ENCODE results near the gene GATAD2B. TPM values are rescaled to one million over a fixed set of nuclear protein-coding genes. Genes with fewer than 3 reads are reported as not detected.
"Not testable (repeated sequence)": the region's sequence is repeated elsewhere in the genome, so short reads cannot be mapped to it uniquely, and the experiment has no call there.

The GATAD2B gene
- total RNA-seq, 1 experiment from 2014 or later, result 4.6 TPM

DNA sequence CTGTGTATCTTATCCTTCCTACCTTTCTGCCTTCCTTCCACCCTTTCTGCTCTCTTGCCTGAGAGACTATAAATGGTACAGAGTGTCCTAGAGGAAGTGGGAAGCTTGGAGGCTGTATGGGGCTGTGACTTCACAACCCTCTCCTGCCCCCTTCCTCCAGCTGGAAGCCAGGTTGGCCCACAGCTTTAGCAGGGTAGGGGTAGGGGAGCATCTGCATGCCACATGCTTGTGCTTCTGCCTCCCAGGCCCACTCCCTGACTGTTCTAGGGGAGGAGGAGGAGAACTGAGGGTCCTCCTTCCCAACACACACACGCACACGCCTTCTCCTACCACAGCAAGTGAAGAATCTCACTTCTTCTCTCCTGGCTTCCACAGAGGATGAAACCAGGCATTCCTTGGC, 151.5 kb downstream of the GATAD2B start:
- no peak overlapping the region for H3K27ac ChIP-seq
- no peak for DNase-seq (ENCODE audit: low read depth in 1 of 2, low spot score in 2 of 2)
- H3K4me3 ChIP-seq, result no peak overlapping the region
- H3K36me3 ChIP-seq, result peaks cover 37% of the 10 kb centered on the region
- no peaks in the 10 kb centered on the region for H3K27me3 ChIP-seq (replicated peaks)
- no peaks in the 10 kb centered on the region for H3K9me3 ChIP-seq (replicated peaks)
- peaks cover 14% of the 10 kb centered on the region for H3K4me1 ChIP-seq (replicated peaks)

DNA sequence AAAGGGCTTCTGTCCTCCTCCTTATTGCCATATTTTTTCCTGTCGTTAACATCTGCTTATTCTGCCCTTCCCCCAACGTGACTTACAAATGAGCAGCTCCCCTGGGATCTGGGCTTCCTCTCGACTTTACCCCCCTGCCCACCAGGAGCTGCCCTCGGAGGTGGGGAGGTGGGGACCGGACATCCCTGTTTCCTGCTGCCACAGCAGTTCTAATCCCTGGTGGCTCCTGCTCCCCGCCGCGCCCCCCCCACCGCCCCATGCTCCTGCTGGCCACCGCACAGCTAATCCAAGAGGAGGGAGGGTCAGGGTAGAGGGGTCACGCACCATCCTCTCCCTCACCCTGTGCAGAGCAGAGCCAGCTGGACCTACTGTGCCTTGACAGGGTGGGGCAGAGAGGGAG, 152.0 kb downstream of the GATAD2B start:
- H3K4me3 ChIP-seq, result no peak overlapping the region
- no peak overlapping the region for H3K27ac ChIP-seq
- H3K36me3 ChIP-seq, result peaks cover 39% of the 10 kb centered on the region
- no peak for DNase-seq (ENCODE audit: low read depth in 1 of 2, low spot score in 2 of 2)
- H3K9me3 ChIP-seq (replicated peaks), result no peaks in the 10 kb centered on the region
- H3K4me1 ChIP-seq (replicated peaks), result peaks cover 9% of the 10 kb centered on the region
- H3K27me3 ChIP-seq (replicated peaks), result no peaks in the 10 kb centered on the region

DNA sequence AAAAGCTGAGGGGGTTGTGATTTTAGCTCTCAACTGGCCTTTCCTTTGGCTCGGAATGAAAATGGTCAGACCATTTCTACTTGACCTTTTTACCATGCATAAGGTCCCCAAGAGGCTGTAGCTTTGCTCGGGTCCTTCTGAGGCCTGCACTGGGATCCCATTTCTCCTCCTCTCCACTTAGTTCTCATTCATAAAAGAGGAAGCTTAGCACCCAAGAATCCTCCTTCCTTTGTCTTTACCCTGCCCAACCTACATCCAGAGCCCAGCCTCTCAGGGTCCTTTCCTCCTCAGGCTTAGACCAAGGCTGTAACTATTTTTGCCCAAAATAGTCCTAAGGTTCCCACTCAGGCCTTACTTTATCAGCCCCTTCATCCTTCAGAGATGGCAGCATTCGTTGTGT, 153.6 kb downstream of the GATAD2B start:
- no peak overlapping the region for H3K27ac ChIP-seq
- no peak for DNase-seq (ENCODE audit: low read depth in 1 of 2, low spot score in 2 of 2)
- peaks cover 50% of the 10 kb centered on the region for H3K36me3 ChIP-seq
- no peaks in the 10 kb centered on the region for H3K27me3 ChIP-seq (replicated peaks)
- H3K4me3 ChIP-seq, result no peak overlapping the region
- H3K9me3 ChIP-seq (replicated peaks), result no peaks in the 10 kb centered on the region
- H3K4me1 ChIP-seq (replicated peaks), result no peaks in the 10 kb centered on the region

DNA sequence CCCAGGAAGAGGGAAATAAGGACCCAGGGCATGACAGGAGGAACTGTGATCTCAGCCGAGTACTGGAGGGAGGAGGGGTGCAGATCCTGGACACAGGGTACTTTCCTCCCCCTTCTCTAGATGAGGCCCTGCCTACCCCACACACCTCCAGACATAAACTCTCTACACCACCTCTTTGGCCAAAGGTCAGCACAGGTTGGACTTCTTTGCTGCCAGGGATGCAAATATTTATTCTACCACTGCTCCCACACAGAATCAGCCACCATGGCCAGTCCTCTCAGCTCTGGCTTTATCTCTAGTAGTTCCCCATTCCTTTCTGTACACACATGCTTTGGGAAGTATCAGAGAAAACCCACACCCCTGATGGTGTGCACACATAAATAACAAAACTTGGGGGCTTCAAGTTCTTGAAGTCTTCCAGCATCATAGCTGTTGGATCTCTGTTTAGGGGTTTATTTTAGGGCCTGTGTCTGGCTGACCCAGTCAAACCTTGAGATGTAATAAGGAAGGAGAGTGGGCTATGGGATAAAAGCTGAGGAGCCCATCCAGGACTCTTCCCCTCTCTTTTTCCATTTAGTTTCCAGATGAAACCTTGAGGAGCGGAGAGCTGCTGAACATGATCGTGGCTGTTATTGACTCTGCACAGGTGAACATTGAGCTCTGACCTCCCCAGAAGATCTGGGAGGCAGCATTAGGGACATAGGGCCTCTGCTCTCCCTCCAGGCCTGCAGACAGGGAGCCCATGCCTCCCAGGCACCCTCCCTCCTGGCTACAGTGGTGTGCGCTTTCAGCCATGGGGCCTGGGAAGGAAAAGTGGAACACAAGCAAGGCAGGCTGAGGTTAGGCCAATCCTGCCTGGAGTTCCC, 154.2 kb downstream of the GATAD2B start:
- H3K4me1 ChIP-seq (replicated peaks), result no peaks in the 10 kb centered on the region
- H3K36me3 ChIP-seq, result peaks cover 57% of the 10 kb centered on the region
- no peaks in the 10 kb centered on the region for H3K9me3 ChIP-seq (replicated peaks)
- no peaks in the 10 kb centered on the region for H3K27me3 ChIP-seq (replicated peaks)
- H3K27ac ChIP-seq, result no peak overlapping the region
- DNase-seq (ENCODE audit: low read depth in 1 of 2, low spot score in 2 of 2), result no peak
- no peak overlapping the region for H3K4me3 ChIP-seq

DNA sequence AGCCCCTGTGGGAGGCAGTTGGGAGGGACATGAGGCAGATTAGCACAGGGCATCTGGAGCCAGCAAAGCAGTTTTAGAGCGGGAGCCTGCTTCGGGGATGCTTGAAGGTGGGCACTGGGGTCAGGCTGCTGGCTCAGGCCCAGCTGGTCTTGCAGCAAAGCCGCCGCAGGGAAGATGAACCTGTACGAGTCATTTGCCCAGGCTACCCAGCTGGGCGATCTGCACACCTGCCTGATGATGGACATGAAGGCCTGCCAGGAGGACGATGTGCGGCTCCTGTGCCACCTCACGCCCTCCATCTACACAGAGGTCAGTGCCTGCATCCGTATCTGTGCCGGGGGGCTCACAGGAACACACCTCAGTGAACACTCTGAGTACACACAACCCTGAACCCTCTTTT, 155.3 kb downstream of the GATAD2B start:
- DNase-seq (ENCODE audit: low read depth in 1 of 2, low spot score in 2 of 2), result no peak
- Histone ChIP-seq H3K27me3 (replicated peaks) (no peaks in the 10 kb centered on the region), H3K27ac (no peak overlapping the region), H3K9me3 (replicated peaks) (no peaks in the 10 kb centered on the region), H3K36me3 (peaks cover 60% of the 10 kb centered on the region), H3K4me1 (replicated peaks) (no peaks in the 10 kb centered on the region), H3K4me3 (no peak overlapping the region)

DNA sequence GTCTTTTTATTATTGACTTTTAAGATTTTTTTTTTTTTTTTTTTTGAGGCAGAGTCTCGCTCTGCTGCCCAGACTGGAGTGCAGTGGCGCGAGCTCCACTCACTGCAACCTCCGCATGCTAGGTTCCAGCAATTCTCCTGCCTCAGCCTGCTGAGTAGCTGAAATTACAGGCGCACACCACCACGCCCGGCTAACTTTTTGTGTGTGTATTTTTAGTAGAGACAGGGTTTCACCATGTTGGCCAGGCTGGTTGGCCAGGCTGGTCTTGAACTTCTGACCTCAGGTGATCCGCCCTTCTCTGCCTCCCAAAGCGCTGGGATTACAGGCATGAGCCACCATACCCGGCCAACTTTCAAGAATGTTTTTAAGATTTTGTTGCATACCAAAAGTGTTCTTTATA, 156.1 kb downstream of the GATAD2B start:
- H3K4me3 ChIP-seq; DNase-seq (ENCODE audit: low read depth in 1 of 2, low spot score in 2 of 2); H3K27ac ChIP-seq; H3K27me3 ChIP-seq (replicated peaks); H3K4me1 ChIP-seq (replicated peaks); H3K9me3 ChIP-seq (replicated peaks): not testable (repeated sequence)
- H3K36me3 ChIP-seq, result peaks cover 55% of the 10 kb centered on the region

DNA sequence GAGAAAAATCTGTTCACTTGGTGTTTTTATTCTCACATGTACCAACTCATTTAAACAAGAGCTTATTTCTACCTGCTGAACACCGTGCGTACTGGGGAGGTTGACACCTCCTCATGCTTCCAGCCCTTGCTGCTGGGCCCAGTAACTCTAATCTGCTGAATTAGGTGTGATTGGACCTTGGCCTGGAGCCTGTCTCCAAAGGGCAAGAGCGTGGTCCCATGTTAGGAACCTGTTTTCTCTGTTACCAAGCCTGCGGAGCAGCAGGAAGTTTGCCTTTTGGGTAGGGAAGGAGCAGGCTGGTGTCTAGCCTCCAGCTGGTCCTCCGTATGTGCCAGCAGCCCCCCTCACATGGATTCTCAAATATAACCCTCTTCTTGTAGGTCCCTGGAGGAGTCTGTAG, 158.5 kb downstream of the GATAD2B start:
- Histone ChIP-seq H3K27ac (no peak overlapping the region), H3K4me1 (replicated peaks) (no peaks in the 10 kb centered on the region), H3K36me3 (peaks cover 60% of the 10 kb centered on the region), H3K27me3 (replicated peaks) (no peaks in the 10 kb centered on the region), H3K4me3 (no peak overlapping the region), H3K9me3 (replicated peaks) (no peaks in the 10 kb centered on the region)
- DNase-seq (ENCODE audit: low read depth in 1 of 2, low spot score in 2 of 2), result no peak

DNA sequence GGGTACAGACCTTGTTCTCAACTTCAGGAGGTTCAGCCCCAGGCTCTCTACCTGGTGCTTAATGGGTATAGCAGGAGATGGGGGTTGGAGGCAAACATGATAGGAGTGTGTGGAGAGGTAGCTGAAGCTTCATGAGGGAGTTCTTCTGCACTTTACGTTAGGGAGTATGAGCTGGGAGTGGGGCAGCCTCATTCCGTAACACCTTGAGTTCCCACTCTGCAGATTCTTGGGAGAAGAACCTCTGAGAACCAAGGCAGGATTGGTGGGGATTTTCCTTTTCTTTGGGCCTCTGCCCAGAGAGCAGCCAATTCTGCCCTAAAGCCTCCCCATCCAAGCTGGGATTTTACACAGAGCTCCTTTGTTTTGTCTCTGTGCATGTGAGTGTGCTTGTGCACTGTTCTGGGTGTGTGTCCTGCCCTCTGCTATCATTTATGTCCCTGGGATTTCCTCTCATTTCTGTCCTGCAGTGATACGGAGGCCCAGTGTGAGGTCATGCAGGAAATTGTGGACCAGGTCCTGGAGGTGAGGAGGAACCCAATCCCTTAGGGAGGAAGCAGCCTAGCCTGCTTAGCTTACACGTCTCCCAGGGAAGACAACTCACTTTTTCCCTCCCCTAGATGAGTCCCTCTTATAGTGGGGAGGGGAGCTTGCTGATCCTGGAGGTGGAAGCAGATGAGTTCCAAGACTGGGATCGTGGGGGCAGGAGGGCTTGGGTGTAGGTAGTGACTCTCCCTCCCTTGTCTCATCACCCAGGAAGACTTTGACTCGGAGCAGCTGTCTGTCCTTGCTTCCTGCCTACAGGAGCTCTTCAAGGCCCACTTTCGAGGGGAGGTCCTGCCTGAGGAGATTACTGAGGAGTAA, 159.2 kb downstream of the GATAD2B start:
- Histone ChIP-seq H3K27ac (no peak overlapping the region), H3K9me3 (replicated peaks) (no peaks in the 10 kb centered on the region), H3K36me3 (peaks cover 63% of the 10 kb centered on the region), H3K4me3 (no peak overlapping the region), H3K4me1 (replicated peaks) (no peaks in the 10 kb centered on the region), H3K27me3 (replicated peaks) (no peaks in the 10 kb centered on the region)
- DNase-seq (ENCODE audit: low read depth in 1 of 2, low spot score in 2 of 2), result no peak

DNA sequence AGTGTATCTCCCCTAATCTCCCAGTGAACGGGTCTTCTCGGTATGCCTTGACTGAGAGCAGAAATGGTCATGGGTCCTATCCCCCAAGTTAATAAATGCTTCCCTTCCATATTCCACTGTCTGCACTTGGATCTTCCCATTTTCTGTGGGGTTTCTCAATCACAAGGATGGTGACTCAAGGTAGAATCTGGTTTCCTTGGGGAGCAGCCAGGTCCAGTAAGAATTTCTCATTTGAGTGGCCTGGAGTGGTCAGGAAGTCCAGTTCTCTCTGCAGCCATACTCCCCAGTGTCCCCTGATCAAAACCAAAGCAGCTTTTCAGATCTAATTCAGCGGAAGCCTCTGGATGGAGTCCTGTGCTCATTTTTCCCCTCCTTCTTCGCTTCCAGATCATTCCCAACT, 162.3 kb downstream of the GATAD2B start:
- H3K27ac ChIP-seq, result no peak overlapping the region
- H3K36me3 ChIP-seq, result peaks cover 67% of the 10 kb centered on the region
- H3K27me3 ChIP-seq (replicated peaks), result no peaks in the 10 kb centered on the region
- no peaks in the 10 kb centered on the region for H3K4me1 ChIP-seq (replicated peaks)
- H3K9me3 ChIP-seq (replicated peaks), result no peaks in the 10 kb centered on the region
- no peak for DNase-seq (ENCODE audit: low read depth in 1 of 2, low spot score in 2 of 2)
- no peak overlapping the region for H3K4me3 ChIP-seq

Other genes with a start within 250 kb of the GATAD2B start
- 0.05 TPM in 1 of 2 replicates, not detected in the other for gene NPR1, start 244.3 kb downstream of the GATAD2B start, total RNA-seq (2014; rRNA removed; shearing (Covaris generic))
- 17.2 and 23.4 TPM in 2 replicates for gene INTS3, start 194.9 kb downstream of the GATAD2B start, total RNA-seq (2014; rRNA removed; shearing (Covaris generic))
- gene SLC27A3, start 147.6 kb downstream of the GATAD2B start, total RNA-seq (2014; rRNA removed; shearing (Covaris generic)), result 5.7 and 11.9 TPM in 2 replicates
- 3.9 and 12.6 TPM in 2 replicates for gene DENND4B, start 23.7 kb upstream of the GATAD2B start, total RNA-seq (2014; rRNA removed; shearing (Covaris generic))
- 10.0 and 10.3 TPM in 2 replicates for gene CRTC2, start 35.6 kb upstream of the GATAD2B start, total RNA-seq (2014; rRNA removed; shearing (Covaris generic))
- gene SLC39A1, start 40.6 kb upstream of the GATAD2B start, total RNA-seq (2014; rRNA removed; shearing (Covaris generic)), result 141 and 153 TPM in 2 replicates
- 3.2 and 4.0 TPM in 2 replicates for gene CREB3L4, start 44.9 kb upstream of the GATAD2B start, total RNA-seq (2014; rRNA removed; shearing (Covaris generic))
- 232 and 279 TPM in 2 replicates for gene JTB, start 54.7 kb upstream of the GATAD2B start, total RNA-seq (2014; rRNA removed; shearing (Covaris generic))
- 33.5 and 36.2 TPM in 2 replicates for gene RAB13, start 63.4 kb upstream of the GATAD2B start, total RNA-seq (2014; rRNA removed; shearing (Covaris generic))
- gene RPS27, start 67.8 kb upstream of the GATAD2B start, total RNA-seq (2014; rRNA removed; shearing (Covaris generic)), result 1,681 and 2,337 TPM in 2 replicates
- gene NUP210L, start 232.1 kb upstream of the GATAD2B start, total RNA-seq (2014; rRNA removed; shearing (Covaris generic)), result not detected in 2 replicates

All from SJSA1 (cell line).